Stimulated activated CD8-positive, alpha-beta memory T cell treated with anti-CD3 and anti-CD28 coated beads, Interleukin-12 subunit alpha, Interleukin-12 subunit beta, amount 100 ng/mL, for 1 hour (primary cell): ENCODE measurements around the gene RRM2.
"Not testable (repeated sequence)": the region's sequence is repeated elsewhere in the genome, so short reads cannot be mapped to it uniquely, and the experiment has no call there.

Experiments
- DNase-seq: peaks from one replicate; pipeline ENCODE4 v3.0.0-alpha.2; 2020; ENCODE audit warnings: low read depth

The RRM2 gene

GRCh38 chr2:10091182-10091888, 31.2 kb upstream of the RRM2 start:
- no peak for DNase-seq

- DNase-seq = not testable (repeated sequence)
These were observed 30.7 kb upstream of the RRM2 start for GRCh38 chr2:10091889-10092244.

- no peak for DNase-seq
These were observed 28.2 kb upstream of the RRM2 start for GRCh38 chr2:10094271-10094814.

- no peak for DNase-seq
These were observed 27.4 kb upstream of the RRM2 start for GRCh38 chr2:10095175-10095574.

GRCh38 chr2:10096641-10097040, 25.9 kb upstream of the RRM2 start:
- no peak for DNase-seq

GRCh38 chr2:10097352-10098148, 25.0 kb upstream of the RRM2 start:
- no peak for DNase-seq

- DNase-seq = no peak
These were observed 21.0 kb upstream of the RRM2 start for GRCh38 chr2:10101491-10101890.

GRCh38 chr2:10103179-10103578, 19.4 kb upstream of the RRM2 start:
- no peak for DNase-seq

GRCh38 chr2:10104906-10105305, 17.6 kb upstream of the RRM2 start:
- not testable (repeated sequence) for DNase-seq

- DNase-seq = no peak
These were observed 13.2 kb upstream of the RRM2 start for GRCh38 chr2:10109311-10109710.

GRCh38 chr2:10119027-10119325, 3.6 kb upstream of the RRM2 start:
- DNase-seq = no peak

- no peak for DNase-seq
These were observed 2.9 kb upstream of the RRM2 start for GRCh38 chr2:10119601-10120157.

- DNase-seq = peak; percentile 86
These were observed 2.2 kb upstream of the RRM2 start for GRCh38 chr2:10120158-10120876.

- DNase-seq = no peak
These were observed 1.5 kb upstream of the RRM2 start for GRCh38 chr2:10120877-10121574.

- no peak for DNase-seq
These were observed 742 bp downstream of the RRM2 start for GRCh38 chr2:10123281-10123680.

GRCh38 chr2:10124538-10125045, 2.1 kb downstream of the RRM2 start:
- DNase-seq = no peak

GRCh38 chr2:10125842-10126631, 3.5 kb downstream of the RRM2 start:
- DNase-seq = no peak

GRCh38 chr2:10126632-10127026, 4.1 kb downstream of the RRM2 start:
- DNase-seq = no peak

- DNase-seq = no peak
These were observed 5.9 kb downstream of the RRM2 start for GRCh38 chr2:10128420-10128819.

- no peak for DNase-seq
These were observed 7.0 kb downstream of the RRM2 start for GRCh38 chr2:10129490-10129889.

GRCh38 chr2:10132043-10132575, 9.6 kb downstream of the RRM2 start:
- no peak for DNase-seq
